H1 (cell line): ENCODE data around the gene BRICD5. TPM values are rescaled to one million over a fixed set of nuclear protein-coding genes. Genes with fewer than 3 reads are reported as not detected.

Experiments
- CTCF ChIA-PET: fragments of 300-600 bp; sonication (Branson Sonifier 250); formaldehyde crosslinking; loops from one replicate; lab custom pipeline; 2021; ENCODE audit not compliant: partially characterized antibody; lab: Charles Lee
- POLR2A ChIA-PET: fragments of 300-600 bp; sonication (Branson Sonifier 250); formaldehyde crosslinking; loops from one replicate; lab custom pipeline; 2021; ENCODE audit warnings: inconsistent platforms; ENCODE audit not compliant: partially characterized antibody; lab: Charles Lee
- DNase-seq, 2 experiments: peaks; one replicate each; pipeline versions ENCODE4 v3.0.0 to v3.0.0-alpha.2; 2010 to 2022; ENCODE audit warnings: low spot score in 2 of 2, low read depth in 1 of 2, mixed read lengths in 1 of 2
- FAIRE-seq: peaks from 2 replicates; lab custom pipeline; 2011; peaks lifted over from hg19 to GRCh38; lab: Jason Lieb, UNC
- H2AFZ ChIP-seq: 2 replicates; pipeline ENCODE4 v1.8.1; 2012; ENCODE audit warnings: low read length, inconsistent platforms
- H2AK5ac ChIP-seq: 2 replicates; pipeline ENCODE4 v1.6.1; 2013; ENCODE audit warnings: low read depth, low read length
- H2BK120ac ChIP-seq: replicated peaks from 2 replicates; pipeline ENCODE3; 2013; ENCODE audit warnings: low read depth, low read length, inconsistent platforms
- H2BK12ac ChIP-seq: 2 replicates; pipeline ENCODE4 v1.6.1; 2013; ENCODE audit warnings: low read depth, low read length
- H2BK15ac ChIP-seq: 2 replicates; pipeline ENCODE4 v1.6.1; 2013; ENCODE audit warnings: low read length
- H2BK20ac ChIP-seq: 2 replicates; pipeline ENCODE4 v1.6.1; 2013; ENCODE audit warnings: low read length
- H2BK5ac ChIP-seq: 2 replicates; pipeline ENCODE4 v1.6.1; 2013; ENCODE audit warnings: low read depth, low read length
- H3K14ac ChIP-seq: 2 replicates; pipeline ENCODE4 v1.6.1; 2013; ENCODE audit warnings: inconsistent platforms; ENCODE audit not compliant: insufficient read length
- H3K18ac ChIP-seq: 2 replicates; pipeline ENCODE4 v1.6.1; 2013; ENCODE audit warnings: low read length; ENCODE audit errors: extremely low read depth
- H3K23ac ChIP-seq: 2 replicates; pipeline ENCODE4 v1.6.1; 2013; ENCODE audit warnings: inconsistent platforms; ENCODE audit not compliant: insufficient read length
- H3K23me2 ChIP-seq: 2 replicates; pipeline ENCODE4 v1.6.1; 2013; ENCODE audit warnings: low read depth, low read length
- H3K27ac ChIP-seq: 2 replicates; pipeline ENCODE4 v1.6.1; 2011; ENCODE audit warnings: low read depth, low read length, inconsistent platforms
- H3K27me3 ChIP-seq, 4 experiments: replicated peaks in 1 of 4; 1 replicate in 1 of 4; 2 replicates in 3 of 4; pipeline versions ENCODE4 v1.6.1 to v1.8.1; 2011 to 2013; ENCODE audit warnings: low read length in 3 of 4, mild to moderate bottlenecking in 3 of 4, inconsistent platforms in 2 of 4, mixed read lengths in 2 of 4, moderate library complexity in 1 of 4; ENCODE audit not compliant: control insufficient read depth in 3 of 4, insufficient read depth in 3 of 4; ENCODE audit errors: extremely low read depth in 1 of 4
- H3K36me3 ChIP-seq, 4 experiments: 2 replicates each; pipeline versions ENCODE4 v1.6.1 to v1.8.1; 2011 to 2013; ENCODE audit warnings: mild to moderate bottlenecking in 4 of 4, low read length in 3 of 4, moderate library complexity in 2 of 4, control low read depth in 1 of 4, inconsistent platforms in 1 of 4; ENCODE audit not compliant: insufficient read depth in 4 of 4, control insufficient read depth in 2 of 4
- H3K4ac ChIP-seq: replicated peaks from 2 replicates; pipeline ENCODE3; 2013; ENCODE audit warnings: low read length, low read depth, mixed read lengths, inconsistent platforms; ENCODE audit not compliant: insufficient read length
- H3K4me1 ChIP-seq, 4 experiments: replicated peaks in 1 of 4; 1 replicate in 1 of 4; 2 replicates in 3 of 4; pipeline versions ENCODE4 v1.6.1 to v1.8.1; 2011 to 2013; ENCODE audit warnings: low read length in 3 of 4, inconsistent platforms in 2 of 4, mixed read lengths in 1 of 4; ENCODE audit not compliant: insufficient read depth in 4 of 4, control insufficient read depth in 3 of 4
- H3K4me2 ChIP-seq, 2 experiments: 2 replicates each; pipeline versions ENCODE4 v1.6.1 to v1.8.1; 2011 to 2013; ENCODE audit warnings: low read depth in 2 of 2, low read length in 2 of 2, control low read depth in 1 of 2, inconsistent platforms in 1 of 2, mild to moderate bottlenecking in 1 of 2; ENCODE audit not compliant: insufficient read depth in 1 of 2
- H3K4me3 ChIP-seq, 4 experiments: fragments of 200-600, 300-600 bp in 1 of 4; sonication (generic), shearing (Covaris generic), sonication (Bioruptor Twin) in 1 of 4; 2 replicates each; pipeline versions ENCODE4 v1.5.1 to v1.8.1; 2011 to 2016; ENCODE audit warnings: low read length in 4 of 4, low read depth in 3 of 4, control low read depth in 2 of 4, inconsistent platforms in 2 of 4, mild to moderate bottlenecking in 2 of 4, mixed read lengths in 1 of 4, moderate library complexity in 1 of 4; ENCODE audit not compliant: insufficient read depth in 2 of 4; ENCODE audit errors: extremely low read depth in 1 of 4
- H3K56ac ChIP-seq: replicated peaks from 2 replicates; pipeline ENCODE3; 2013; ENCODE audit warnings: low read depth, mild to moderate bottlenecking, mixed read lengths, low read length, inconsistent platforms; ENCODE audit not compliant: insufficient read length
- H3K79me1 ChIP-seq: 2 replicates; pipeline ENCODE4 v1.6.1; 2013; ENCODE audit warnings: low read depth, low read length, control low read depth
- H3K79me2 ChIP-seq, 2 experiments: 2 replicates each; pipeline versions ENCODE4 v1.6.1 to v1.8.1; 2012 to 2013; ENCODE audit warnings: low read length in 2 of 2, mild to moderate bottlenecking in 2 of 2, inconsistent platforms in 1 of 2; ENCODE audit not compliant: insufficient read depth in 2 of 2, control insufficient read depth in 1 of 2
- H3K9ac ChIP-seq, 4 experiments: replicated peaks in 1 of 4; 1 replicate in 1 of 4; 2 replicates in 3 of 4; pipeline versions ENCODE4 v1.6.1 to v1.8.1; 2011 to 2013; ENCODE audit warnings: low read depth in 3 of 4, low read length in 3 of 4, control low read depth in 2 of 4, mild to moderate bottlenecking in 2 of 4, moderate library complexity in 2 of 4, inconsistent platforms in 1 of 4; ENCODE audit errors: extremely low read depth in 1 of 4
- H3K9me3 ChIP-seq, 2 experiments: 2 replicates each; pipeline versions ENCODE4 v1.6.1 to v1.8.1; 2012 to 2013; ENCODE audit warnings: mild to moderate bottlenecking in 2 of 2, moderate library complexity in 2 of 2, control low read depth in 1 of 2, inconsistent platforms in 1 of 2, low read depth in 1 of 2, low read length in 1 of 2, mixed read lengths in 1 of 2; ENCODE audit not compliant: insufficient read depth in 2 of 2
- H4K20me1 ChIP-seq, 2 experiments: replicated peaks in 1 of 2; 2 replicates each; pipeline versions ENCODE3 to v1.8.1; 2011 to 2013; ENCODE audit warnings: inconsistent platforms in 2 of 2, low read length in 2 of 2, mild to moderate bottlenecking in 1 of 2; ENCODE audit not compliant: insufficient read depth in 2 of 2, control insufficient read depth in 1 of 2
- H4K5ac ChIP-seq: 2 replicates; pipeline ENCODE4 v1.6.1; 2013; ENCODE audit warnings: low read length, low read depth, mixed read lengths, inconsistent platforms; ENCODE audit not compliant: insufficient read length
- H4K8ac ChIP-seq: 2 replicates; pipeline ENCODE4 v1.8.0; 2013; ENCODE audit warnings: mild to moderate bottlenecking, moderate library complexity, low read length, inconsistent platforms; ENCODE audit not compliant: insufficient read depth; ENCODE audit errors: extremely low read depth
- H4K91ac ChIP-seq: replicated peaks from 2 replicates; pipeline ENCODE3; 2013; ENCODE audit warnings: low read length, mixed read lengths, inconsistent platforms; ENCODE audit not compliant: insufficient read length
- CBX5 ChIP-seq: fragments of 300-800, 300-1000 bp; sonication (generic); IDR thresholded peaks from 2 replicates; pipeline ENCODE4 v1.7.1; 2016; ENCODE audit warnings: antibody characterized with exemption, low read length, low read depth
- CHD1 ChIP-seq: IDR thresholded peaks from 2 replicates; pipeline ENCODE4 v1.6.1; 2012; ENCODE audit warnings: low read depth, low read length, improper control_type of control experiment
- EGR1 ChIP-seq: IDR thresholded peaks from 2 replicates; pipeline ENCODE4 v1.6.1; 2011; ENCODE audit warnings: low read depth, low read length, borderline replicate concordance
- KDM1A ChIP-seq: fragments of 200-600, 300-600 bp; sonication (generic); IDR thresholded peaks from 2 replicates; pipeline ENCODE4 v1.7.1; 2016; ENCODE audit warnings: mild to moderate bottlenecking, low read length, borderline replicate concordance
- POLR2A ChIP-seq, 2 experiments: IDR thresholded peaks; 1 replicate in 1 of 2; 2 replicates in 1 of 2; pipeline ENCODE4 v1.6.1; 2011; ENCODE audit warnings: low read depth in 2 of 2, low read length in 2 of 2, mild to moderate bottlenecking in 2 of 2; ENCODE audit errors: control extremely low read depth in 1 of 2
- POLR2AphosphoS5 ChIP-seq: IDR thresholded peaks from 2 replicates; pipeline ENCODE4 v1.6.1; 2011; ENCODE audit warnings: low read depth, low read length
- RBBP5 ChIP-seq: IDR thresholded peaks from 2 replicates; pipeline ENCODE4 v1.7.1; 2012; ENCODE audit warnings: low read depth, mild to moderate bottlenecking, inconsistent platforms, low read length, moderate library complexity, borderline replicate concordance
- TBP ChIP-seq: IDR thresholded peaks from 2 replicates; pipeline ENCODE4 v1.6.1; 2011; ENCODE audit warnings: low read depth, low read length, improper control_type of control experiment
- WGBS, 2 experiments: shearing (Covaris generic) in 1 of 2; methylation state at CpG; one replicate each; pipeline versions ENCODE4 v1.1.6 to v1.1.7; 2013 to 2015; ENCODE audit warnings: low lambda C conversion rate in 2 of 2, mixed read lengths in 2 of 2, inconsistent platforms in 1 of 2, low coverage in 1 of 2, missing lambda C conversion rate in 1 of 2; ENCODE audit not compliant: insufficient replicate concordance in 2 of 2, insufficient coverage in 1 of 2, insufficient read length in 1 of 2; ENCODE audit errors: extremely low coverage in 1 of 2, missing lambda C conversion rate in 1 of 2; 5-methylcytosine and 5-hydroxymethylcytosine counted together
- polyA plus RNA-seq, 7 experiments: library from polyadenylated mRNA; depleted of rRNA in 3 of 7; stranded (reverse) in 5 of 7; unstranded in 2 of 7; fragments of >200 nt in 5 of 7; fragments of 200-250 nt in 2 of 7; gene quantifications; 1 replicate in 5 of 7; 2 replicates in 1 of 7; 4 replicates in 1 of 7; pipeline versions ENCODE4 v1.2.1 to v1.2.3, GENCODE V29; 2011 to 2013; ENCODE audit warnings: missing spikeins in 2 of 7, mixed read lengths in 2 of 7
- total RNA-seq: library from RNA; stranded (reverse); fragmentation: NEBNext Ultra II Directional; extraction: Animal tissue kit (Norgen Biotek cat#: 25700); gene quantifications from 2 replicates; pipeline ENCODE4 v1.2.1, GENCODE V29; 2021
- TF ChIP-seq, protein P1 (sequence below), 3 experiments: IDR thresholded peaks; 1 replicate in 2 of 3; 2 replicates in 1 of 3; pipeline versions ENCODE4 v1.5.1 to v1.6.1; 2011; ENCODE audit warnings: low read length in 3 of 3, mild to moderate bottlenecking in 3 of 3, inconsistent platforms in 2 of 3, low read depth in 1 of 3, moderate library complexity in 1 of 3; ENCODE audit not compliant: insufficient read depth in 1 of 3; ENCODE audit errors: control extremely low read depth in 1 of 3

The BRICD5 gene
- total and polyA plus RNA-seq, 2 of the 8 experiments (the other 6 are each of a cell fraction or from before 2014, with no cell fraction given) = 8.5 to 14.2 TPM

DNA sequence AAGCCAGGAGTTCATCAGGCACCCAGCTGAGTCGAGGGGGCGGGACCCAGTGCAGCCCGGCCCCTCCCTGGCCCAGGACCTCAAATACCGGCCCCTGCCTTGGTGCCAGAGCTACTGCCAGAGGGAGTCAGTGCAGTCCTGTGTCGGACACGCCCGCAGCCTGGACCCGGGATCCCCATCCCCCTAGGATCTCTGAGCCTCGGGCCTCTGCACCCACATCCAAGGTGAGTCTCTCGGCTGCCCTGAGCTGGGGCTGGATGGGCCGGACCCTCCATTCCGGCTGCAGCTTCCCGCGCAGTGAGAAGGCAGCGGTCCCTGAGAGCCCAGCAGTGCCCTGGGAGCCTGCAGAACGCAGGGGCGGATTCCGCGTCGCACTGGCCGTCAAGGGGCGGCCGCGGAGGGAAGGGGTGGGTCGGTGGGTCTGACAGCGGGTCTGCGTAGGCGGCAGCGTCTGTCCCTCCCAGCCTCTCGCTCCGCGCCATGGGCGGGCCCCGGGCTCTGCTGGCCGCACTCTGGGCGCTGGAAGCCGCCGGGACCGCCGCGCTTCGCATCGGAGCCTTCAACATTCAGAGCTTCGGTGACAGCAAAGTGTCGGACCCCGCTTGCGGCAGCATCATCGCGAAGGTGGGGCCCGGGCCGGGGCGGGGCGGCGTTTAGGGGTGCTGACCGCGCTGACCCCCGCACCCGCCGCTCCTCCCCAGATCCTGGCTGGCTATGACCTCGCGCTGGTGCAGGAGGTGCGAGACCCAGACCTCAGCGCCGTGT lies 25.9 kb upstream of the BRICD5 start, which contains the start of gene DNASE1L2:
Gene DNASE1L2, plus strand, starts transcription at position 108 of the 765 bp plus-strand sequence. Its CDS starts 373 bp downstream, at position 481.
- H3K23me2 ChIP-seq = peaks cover 16% of the 10 kb centered on the region; the same call in 1 of the 2 replicates
- peaks cover 0 to 13% of the 10 kb centered on the region in 2 experiments for H4K20me1 ChIP-seq
- peaks cover 4 to 20% (median 16%) of the 10 kb centered on the region in 4 experiments; a peak in 6 of 7 replicates for H3K27me3 ChIP-seq
- no peak within 1 kb of the TSS; the same call in 1 of the 2 replicates for H3K18ac ChIP-seq
- no peak within 1 kb of the TSS for H3K56ac ChIP-seq
- CTCF ChIA-PET = interaction anchor here (1.0 to 2.7 kb wide), 5 partner anchors 8 to 42 kb away, joined by 4 to 9 read pairs (median 6); partner anchors contain the start of gene ECI1
- H3K9me3 ChIP-seq = no peaks in the 10 kb centered on the region
- no peak within 1 kb of the TSS for H2BK12ac ChIP-seq
- peaks cover 3 to 39% (median 5%) of the 10 kb centered on the region in 4 experiments; a peak in 4 of 8 replicates for H3K36me3 ChIP-seq
- no peak within 1 kb of the TSS for H2AFZ ChIP-seq
- H4K5ac ChIP-seq = no peak within 1 kb of the TSS
- H3K4ac ChIP-seq = no peak within 1 kb of the TSS
- no peaks in the 10 kb centered on the region for H3K79me1 ChIP-seq
- no peak within 1 kb of the TSS for H2BK120ac ChIP-seq
- H2BK15ac ChIP-seq = no peak within 1 kb of the TSS
- peak within 1 kb of the TSS; percentile 78 to 82 for H3K4me2 ChIP-seq
- H3K27ac ChIP-seq = no peak within 1 kb of the TSS
- no peak within 1 kb of the TSS for H2BK5ac ChIP-seq
- no peak within 1 kb of the TSS for H3K14ac ChIP-seq
- H3K4me1 ChIP-seq = peaks cover 0 to 19% (median 10%) of the 10 kb centered on the region in 4 experiments; a peak in 5 of 7 replicates
- peak within 1 kb of the TSS; percentile 68; the same call in 1 of the 2 replicates for H4K8ac ChIP-seq
- POLR2A ChIA-PET = interaction anchor here (0.7 to 8.6 kb wide), 22 partner anchors 9 to 80 kb away, joined by 3 to 181 read pairs (median 5); partner anchors contain the start of genes E4F1, ECI1, MLST8 and PGP
- H4K91ac ChIP-seq = no peak within 1 kb of the TSS
- DNase-seq = peak in 1 of 2 experiments; percentile 79
- H3K9ac ChIP-seq = no peak within 1 kb of the TSS
- H3K79me2 ChIP-seq = no peaks in the 10 kb centered on the region
- no peak within 1 kb of the TSS for H2BK20ac ChIP-seq
- no peak within 1 kb of the TSS for H3K23ac ChIP-seq
- H2AK5ac ChIP-seq = no peak within 1 kb of the TSS
- FAIRE-seq = no peak
- WGBS, 2 experiments = 10% methylated on average over 43 of the region's 64 CpGs; no CpG with 5 or more reads in 1 of the 2 experiments
- H3K4me3 ChIP-seq = peak within 1 kb of the TSS; percentile 19 to 63 (median 37); a peak in 7 of 8 replicates
- TF ChIP-seq RBBP5 = 0 out of 2 replicates have a peak, but pooled peaks have one; percentile 21
- no peak for TF ChIP-seq CBX5
- TF ChIP-seq CHD1 = no peak
- TF ChIP-seq, protein P1, sequence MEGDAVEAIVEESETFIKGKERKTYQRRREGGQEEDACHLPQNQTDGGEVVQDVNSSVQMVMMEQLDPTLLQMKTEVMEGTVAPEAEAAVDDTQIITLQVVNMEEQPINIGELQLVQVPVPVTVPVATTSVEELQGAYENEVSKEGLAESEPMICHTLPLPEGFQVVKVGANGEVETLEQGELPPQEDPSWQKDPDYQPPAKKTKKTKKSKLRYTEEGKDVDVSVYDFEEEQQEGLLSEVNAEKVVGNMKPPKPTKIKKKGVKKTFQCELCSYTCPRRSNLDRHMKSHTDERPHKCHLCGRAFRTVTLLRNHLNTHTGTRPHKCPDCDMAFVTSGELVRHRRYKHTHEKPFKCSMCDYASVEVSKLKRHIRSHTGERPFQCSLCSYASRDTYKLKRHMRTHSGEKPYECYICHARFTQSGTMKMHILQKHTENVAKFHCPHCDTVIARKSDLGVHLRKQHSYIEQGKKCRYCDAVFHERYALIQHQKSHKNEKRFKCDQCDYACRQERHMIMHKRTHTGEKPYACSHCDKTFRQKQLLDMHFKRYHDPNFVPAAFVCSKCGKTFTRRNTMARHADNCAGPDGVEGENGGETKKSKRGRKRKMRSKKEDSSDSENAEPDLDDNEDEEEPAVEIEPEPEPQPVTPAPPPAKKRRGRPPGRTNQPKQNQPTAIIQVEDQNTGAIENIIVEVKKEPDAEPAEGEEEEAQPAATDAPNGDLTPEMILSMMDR (IDR thresholded peaks at IDR 0.05; ENCODE audit: control extremely low read depth in 1 of 3, insufficient read depth in 1 of 3, low read depth in 1 of 3, low read length in 3 of 3) = peak in 1 of 3 experiments; percentile 0; a peak in 1 of 4 replicates
- peak; percentile 82; the same call in 1 of the 2 replicates for TF ChIP-seq EGR1
- 0 out of 2 replicates have a peak, but pooled peaks have one; percentile 40 for TF ChIP-seq TBP
- TF ChIP-seq KDM1A = no peak
- peak in 1 of 2 experiments; percentile 46; a peak in 1 of 3 replicates for TF ChIP-seq POLR2A (IDR thresholded peaks at IDR 0.05; ENCODE audit: control extremely low read depth in 1 of 2, low read depth in 2 of 2, low read length in 2 of 2)
- 0 out of 2 replicates have a peak, but pooled peaks have one; percentile 8 for TF ChIP-seq POLR2AphosphoS5
